Measurements from ENCODE around the gene NCKAP1.
"Not testable (repeated sequence)": the region's sequence is repeated elsewhere in the genome, so short reads cannot be mapped to it uniquely, and the experiment has no call there.

Gene NCKAP1

DNA sequence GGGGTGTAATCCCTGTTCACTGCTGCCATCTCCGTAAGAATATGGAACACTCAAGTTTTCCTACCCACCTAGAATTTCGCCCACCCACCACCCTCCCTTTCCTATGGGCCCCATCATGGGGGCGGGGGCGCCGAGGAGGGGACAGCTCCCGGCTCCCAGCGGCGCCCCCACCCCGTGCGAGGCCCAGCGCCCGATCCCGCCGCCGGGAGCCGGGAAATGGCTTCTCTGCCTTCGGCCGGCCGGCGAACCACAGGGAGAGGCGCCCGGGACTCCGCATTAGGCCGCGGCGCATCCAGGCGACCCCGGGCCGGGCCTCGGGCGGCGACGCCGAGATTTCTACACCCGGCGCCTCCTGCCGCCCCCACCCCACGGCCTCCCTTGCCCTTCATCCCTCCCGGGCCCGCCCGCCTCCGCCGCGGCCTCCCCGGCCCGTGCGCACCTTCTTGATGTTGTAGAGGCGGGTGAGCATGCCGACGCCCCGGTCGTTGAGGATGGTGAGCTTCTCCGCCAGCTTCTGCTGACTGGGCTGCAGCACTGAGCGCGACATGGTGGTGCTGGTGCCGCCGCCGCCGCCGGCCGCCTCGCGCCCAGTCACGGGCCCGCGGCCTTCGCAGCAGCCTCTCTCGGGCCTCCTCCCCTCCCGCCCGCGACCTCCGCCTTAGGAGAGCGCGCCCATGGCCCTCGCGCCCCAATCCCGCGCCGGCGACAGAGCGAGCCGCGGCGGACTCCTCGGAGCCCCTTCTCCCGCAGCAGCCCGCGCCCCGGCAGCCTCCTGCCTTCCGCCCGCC lies 510 bp downstream of the NCKAP1 start:
- peak in 1 of 2 donors; percentile 12 for DNase-seq (ENCODE audit: low read depth in 1 of 2, low spot score in 1 of 2)

DNA sequence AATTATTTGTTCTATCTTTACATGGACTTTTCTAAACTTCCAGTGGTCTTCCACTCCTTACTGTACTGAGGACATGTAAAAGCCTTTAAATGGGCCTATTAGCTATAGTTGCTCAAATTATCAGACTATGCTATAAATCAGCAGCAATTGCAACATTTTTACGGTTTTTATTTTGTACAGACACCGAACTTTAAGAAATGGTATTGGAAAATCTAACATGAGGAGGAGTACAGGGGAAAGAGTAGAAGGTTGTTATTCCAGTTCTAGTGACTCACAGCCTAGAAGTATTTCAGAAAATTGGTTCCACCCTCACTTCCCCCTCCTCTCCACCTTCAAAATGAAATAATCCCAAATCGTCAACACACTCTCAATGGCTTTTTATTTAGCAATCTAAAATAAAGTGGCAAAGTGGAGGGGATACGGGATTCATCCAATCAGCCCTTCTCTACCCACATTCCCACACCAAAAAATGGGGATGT lies 1.1 kb downstream of the NCKAP1 start:
- DNase-seq (ENCODE audit: low read depth in 1 of 2, low spot score in 1 of 2): no peak

DNA sequence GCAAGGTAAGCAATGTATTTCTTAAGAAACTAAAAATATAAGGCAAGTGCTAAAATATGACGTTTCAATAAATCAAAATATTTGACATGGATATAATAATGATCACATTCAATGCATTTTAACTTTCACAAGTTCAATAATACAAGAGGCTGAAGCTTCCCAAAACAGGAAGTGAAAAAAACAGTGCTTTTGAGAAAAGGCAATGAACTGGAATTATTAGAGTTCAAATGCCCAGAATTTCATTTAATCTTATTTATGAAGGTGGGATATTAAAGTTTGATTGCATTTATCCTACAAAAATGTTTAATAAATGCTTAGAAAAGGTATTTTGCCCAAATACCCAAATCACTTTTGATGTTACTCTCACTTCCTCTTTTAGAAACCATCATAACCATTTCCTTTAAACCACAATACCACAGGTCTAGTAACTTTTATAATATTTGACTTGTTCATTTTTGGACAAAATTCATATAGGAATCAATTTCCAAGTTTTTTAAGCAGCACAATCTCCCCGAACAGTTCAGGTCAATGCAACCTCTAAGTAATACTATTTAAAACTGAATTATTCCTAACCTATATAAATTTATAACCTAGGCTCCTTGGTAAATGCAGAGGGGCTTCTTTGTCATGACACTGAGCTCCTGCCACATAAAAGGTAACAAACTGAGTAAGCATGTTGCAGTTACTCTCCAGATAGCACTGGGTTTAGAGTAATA lies 2.1 kb downstream of the NCKAP1 start:
- no peak for DNase-seq (ENCODE audit: low read depth in 1 of 2, low spot score in 1 of 2)

DNA sequence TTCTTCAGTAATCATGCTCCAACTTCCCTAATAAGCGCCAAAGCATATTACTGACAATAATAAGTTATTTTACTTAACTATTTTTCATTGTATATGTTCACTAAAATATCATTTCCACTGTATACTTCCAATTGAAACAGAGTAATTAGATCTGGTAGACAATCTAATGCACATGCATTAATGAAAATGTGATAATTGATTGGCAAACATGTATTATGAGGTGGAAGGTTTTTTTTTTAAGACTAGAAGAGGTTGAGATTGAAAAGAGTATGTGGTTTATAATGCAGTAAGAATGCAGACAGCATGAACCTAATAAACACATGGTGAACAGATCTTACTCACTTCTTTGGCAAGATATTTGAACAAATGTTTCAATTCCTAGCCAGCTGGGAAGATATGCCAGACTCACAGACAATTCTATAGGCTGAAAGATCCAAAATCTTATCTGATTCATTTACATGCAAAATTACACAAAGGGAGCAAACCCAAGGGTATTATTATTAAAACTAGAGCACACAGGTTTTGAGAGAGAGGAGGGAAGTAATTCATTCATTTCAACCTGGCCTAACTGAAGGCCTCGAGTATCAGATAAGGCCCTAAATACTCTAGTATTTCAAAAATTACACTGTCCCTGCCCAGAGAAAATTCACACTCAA lies 2.8 kb downstream of the NCKAP1 start:
- no peak for DNase-seq (ENCODE audit: low read depth in 1 of 2, low spot score in 1 of 2)

DNA sequence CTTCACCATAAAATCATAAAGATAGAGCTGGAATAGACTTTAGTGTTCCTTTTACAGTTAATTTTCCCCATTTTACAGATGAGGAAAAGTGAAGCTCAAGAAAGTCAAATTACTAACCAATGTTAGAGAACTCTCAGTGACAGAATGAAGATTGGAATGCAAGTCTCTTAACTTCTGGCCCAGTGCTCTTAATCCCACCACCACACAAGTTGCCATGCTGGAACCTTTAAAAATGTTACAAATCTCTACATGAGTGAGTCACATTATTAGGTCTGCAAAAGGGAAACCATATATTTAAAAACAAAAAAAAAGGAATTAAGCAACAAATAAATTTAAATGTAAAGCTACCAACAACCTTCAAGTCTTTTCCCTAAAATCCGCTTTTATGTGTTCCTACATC lies 3.5 kb downstream of the NCKAP1 start:
- no peak for DNase-seq (ENCODE audit: low read depth in 1 of 2, low spot score in 1 of 2)

DNA sequence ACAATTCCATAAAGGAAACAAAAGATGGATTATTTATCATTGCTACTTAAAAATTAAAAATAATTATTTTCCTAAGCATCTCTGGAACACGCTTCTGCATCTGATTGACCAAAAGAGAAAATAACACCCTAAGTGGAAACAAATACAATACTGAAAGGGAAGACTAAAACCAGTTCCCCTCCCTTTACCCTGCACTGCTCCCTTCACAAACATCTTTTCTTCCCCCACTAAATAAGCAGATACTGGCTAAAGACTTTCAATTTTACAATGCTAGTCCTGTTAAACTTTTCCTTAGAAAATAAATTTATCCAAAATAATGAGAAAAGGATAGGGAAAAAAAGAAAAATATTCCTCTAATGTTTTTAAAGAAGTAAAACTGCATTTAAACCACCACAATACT lies 4.3 kb downstream of the NCKAP1 start:
- no peak for DNase-seq (ENCODE audit: low read depth in 1 of 2, low spot score in 1 of 2)

DNA sequence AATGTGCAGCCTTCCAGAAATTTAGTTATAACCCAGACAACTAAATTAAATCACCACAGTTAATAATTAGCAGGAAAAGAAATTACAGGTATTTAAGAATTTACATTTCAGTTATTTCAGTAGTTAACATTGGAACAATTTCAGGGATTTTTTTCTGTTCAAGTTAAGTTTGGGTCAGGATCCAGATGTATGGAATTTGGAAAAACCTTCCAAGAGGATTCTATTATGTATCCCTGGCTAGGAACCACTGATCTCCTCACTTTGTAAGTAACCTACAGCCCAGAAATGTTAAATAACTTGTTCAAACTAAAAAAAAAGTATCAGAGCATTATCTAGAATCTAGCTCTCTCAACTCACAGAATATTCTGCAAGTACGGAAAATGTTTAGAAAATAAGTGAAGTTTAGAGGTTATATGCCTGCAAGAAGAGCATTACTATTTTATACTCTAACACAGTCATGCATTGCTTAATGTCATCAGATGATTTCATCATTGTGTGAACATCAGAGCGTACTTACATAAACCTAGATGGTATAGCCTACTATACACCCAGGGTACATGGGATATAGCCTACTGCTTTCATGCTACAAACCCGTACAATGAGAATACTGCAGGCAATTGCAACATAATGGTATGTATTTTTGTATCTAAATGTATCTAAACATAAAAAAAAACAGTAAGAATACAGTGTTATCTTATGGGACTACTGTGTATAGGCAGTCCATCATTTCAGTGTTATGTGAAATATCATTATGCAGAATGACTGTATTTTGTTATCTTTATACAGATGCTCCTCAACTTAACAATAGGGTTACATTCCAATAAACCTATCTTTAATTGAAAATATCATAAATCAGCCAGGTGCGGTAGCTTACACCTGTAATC lies 6.1 kb downstream of the NCKAP1 start:
- DNase-seq (ENCODE audit: low read depth in 1 of 2, low spot score in 1 of 2): no peak

DNA sequence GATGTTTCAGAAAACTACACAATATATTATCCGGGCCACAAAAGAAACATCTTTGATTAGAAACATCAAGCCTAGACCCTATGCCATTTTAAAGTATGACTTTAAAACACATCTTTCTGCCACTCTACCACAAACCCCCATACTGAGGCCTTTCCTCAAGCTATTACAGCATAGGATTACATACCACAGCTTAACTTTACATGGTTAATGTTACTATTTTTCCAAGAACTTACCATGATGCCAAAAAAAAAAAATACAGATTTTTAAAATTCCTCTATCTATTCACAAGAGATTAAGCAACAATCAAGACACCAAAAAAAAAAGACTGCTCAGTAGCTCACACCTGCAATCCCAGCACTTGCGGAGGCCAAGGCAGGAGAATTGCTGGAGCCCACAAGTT lies 9.0 kb downstream of the NCKAP1 start:
- no peak for DNase-seq (ENCODE audit: low read depth in 1 of 2, low spot score in 1 of 2)

DNA sequence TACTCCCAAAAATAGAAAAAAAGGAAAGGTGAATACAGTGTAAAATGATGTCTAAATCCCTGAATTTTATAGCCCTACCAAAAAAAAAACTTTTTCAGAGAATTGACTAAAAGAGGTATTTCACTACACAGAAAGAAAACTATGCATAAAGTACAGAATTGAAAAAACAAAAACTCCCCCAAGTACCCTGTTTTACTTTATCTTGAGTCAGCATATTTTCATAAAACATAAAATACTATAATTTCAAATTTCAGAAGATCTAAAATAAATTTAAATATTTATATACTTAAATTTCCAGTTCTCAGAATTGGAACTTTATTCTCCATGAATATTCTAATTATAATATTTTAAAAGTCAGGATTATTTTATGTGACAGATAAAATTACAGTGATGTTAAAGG lies 10.1 kb downstream of the NCKAP1 start:
- DNase-seq (ENCODE audit: low read depth in 1 of 2, low spot score in 1 of 2): no peak

DNA sequence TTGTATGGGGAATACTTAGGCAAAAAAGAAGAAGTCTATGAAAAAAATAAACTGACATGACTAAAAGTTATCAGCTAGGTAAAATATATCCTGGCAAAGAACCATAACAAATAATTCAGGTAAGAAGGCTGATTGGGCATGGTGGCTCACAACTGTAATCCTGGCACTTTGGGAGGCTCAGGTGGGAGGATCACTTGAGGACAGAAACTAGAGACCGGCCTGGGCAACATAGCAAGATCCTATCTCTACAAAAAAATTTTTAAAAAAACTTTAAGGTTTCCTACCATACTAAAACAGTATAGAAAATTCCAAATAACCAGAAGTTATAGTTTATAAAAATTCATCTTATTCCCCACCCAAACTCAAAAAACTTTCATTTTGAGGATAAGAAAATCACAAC lies 10.8 kb downstream of the NCKAP1 start:
- no peak for DNase-seq (ENCODE audit: low read depth in 1 of 2, low spot score in 1 of 2)

DNA sequence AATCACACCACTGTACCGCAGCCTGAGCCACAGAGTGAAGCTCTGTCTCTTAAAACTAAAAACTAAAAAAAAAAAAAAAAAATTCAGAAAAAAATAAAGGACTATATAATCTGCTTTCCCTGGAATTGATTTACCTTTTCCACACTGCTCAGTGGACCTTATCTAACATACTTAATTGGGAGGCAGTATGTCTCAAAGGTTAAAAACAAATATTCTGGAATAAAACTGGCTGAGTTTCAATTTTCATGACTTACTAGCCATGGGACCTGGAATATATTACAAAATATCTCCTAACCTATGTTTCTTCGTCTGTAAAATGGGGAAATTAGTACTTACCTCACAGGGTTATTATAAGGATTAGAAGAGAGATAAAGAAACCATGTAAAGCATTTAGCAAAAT lies 11.8 kb downstream of the NCKAP1 start:
- no peak for DNase-seq (ENCODE audit: low read depth in 1 of 2, low spot score in 1 of 2)

DNA sequence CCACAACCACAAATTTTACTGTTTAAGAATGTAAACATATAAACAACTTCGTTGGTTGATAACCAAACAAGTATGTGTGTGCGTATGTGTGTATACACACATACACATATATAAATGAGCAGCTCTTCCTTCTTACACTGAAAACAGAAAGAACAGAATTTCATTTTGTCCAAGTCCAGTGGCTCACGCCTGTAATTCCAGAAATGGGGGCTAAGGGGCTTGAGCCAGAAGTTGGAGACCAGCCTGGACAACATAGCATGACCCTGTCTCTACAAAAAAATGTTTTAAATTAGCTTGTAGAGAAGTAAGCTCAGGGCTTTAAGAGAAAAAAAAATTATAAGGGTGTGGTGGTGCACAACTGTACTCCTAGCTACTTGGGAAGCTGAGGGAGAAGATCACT lies 12.3 kb downstream of the NCKAP1 start:
- no peak for DNase-seq (ENCODE audit: low read depth in 1 of 2, low spot score in 1 of 2)

DNA sequence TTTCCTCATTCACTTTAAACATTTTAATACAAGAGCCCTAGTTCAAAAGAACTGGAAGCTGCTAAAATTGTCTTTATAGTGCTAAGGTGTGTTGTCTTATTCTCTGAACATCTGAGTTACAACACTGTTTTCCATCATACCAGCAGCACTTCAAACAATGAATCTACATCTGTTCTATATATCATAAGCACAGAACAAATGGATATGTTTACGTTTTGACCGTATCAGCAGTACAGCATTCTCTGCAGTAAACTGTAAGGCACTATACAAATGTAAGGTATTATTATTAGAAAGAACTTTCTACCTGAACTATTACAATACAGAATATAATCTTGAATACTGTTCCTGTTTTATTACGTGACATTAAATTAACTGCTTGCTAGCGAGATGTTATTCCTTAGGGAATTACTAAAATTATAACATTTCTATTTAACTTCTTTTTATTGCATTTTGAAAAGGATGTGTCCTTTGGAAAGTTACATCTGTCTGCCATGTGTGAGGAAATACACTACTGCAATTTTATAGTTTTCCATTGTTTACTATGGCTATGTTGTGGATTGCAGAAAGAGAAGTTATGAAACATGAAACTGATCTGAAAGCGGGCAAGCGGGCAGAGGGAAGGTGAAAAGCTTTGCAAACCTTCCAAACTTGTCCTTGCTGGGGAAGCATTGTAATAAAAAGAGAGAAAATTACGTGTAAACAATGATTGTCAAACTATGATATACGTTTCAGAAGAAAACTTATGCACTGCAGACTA lies 13.7 kb downstream of the NCKAP1 start:
- no peak for DNase-seq (ENCODE audit: low read depth in 1 of 2, low spot score in 1 of 2)

DNA sequence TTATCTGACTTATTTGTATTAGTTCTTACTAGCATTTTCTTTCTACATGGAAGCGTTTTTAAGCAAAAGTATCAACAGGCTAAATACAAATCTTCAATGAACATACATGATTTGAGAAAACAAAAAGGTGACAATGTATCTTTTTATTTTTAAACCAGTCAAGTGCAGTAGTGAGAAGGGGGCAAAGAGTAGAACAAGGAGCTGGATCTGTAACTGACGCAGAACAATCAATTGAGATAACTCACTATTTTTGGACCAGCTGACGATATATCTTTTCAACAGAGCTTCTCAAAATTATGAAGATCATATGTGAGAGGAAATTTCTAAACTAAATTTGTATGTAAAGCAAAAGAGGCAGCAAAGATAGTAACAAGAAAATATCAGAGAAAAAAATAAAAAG lies 15.5 kb downstream of the NCKAP1 start:
- DNase-seq (ENCODE audit: low read depth in 1 of 2, low spot score in 1 of 2): no peak

DNA sequence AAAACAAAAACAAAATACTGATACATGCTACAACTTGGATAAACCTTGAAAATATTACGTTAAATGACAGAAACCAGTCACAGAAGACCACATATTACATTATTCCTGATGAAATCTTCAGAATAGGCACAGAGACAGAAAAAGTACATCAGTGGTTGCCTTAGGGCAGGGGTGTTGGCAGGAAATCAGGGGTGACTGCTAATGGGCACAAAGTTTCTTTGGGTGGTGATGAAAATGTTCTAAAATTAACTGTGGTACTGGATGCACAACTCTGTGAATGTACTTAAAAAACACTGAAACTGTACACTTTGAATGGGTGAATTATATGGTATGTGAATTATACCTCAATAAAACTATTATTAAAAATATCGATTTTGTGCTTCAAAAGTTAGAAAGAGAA lies 16.6 kb downstream of the NCKAP1 start:
- no peak for DNase-seq (ENCODE audit: low read depth in 1 of 2, low spot score in 1 of 2)

DNA sequence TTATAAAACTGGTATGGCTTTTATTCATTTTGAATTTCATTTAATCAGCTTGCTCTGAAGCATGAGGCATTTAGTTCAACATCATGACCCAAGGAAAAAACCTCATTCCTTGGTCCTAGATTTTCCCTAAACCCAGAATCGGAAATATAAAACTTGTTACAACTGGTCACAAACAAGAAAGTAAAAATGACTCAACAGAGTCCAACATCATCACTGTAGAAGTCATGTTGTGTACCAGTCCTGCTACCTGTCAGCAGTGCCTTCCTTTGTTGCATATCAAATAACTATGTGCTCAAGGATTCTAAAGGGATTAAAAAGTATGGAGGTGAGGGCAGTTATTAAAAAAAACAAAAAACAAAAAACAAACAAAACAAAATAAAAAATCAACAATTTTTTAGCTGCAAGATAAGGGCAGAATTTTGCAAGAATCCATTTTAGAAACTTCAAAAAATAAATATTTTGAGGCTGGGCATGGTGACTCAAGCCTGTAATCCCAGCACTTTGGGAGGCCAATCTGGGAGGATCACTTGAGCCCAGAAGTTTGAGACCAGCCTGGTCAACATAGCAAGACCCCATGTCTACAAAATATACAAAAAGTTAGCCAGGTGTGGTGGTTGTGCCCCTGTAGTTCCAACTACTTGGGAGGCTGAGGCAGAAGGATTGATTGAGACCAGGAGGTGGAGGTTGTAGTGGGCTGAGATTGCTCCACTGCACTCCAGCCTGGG lies 18.4 kb downstream of the NCKAP1 start:
- DNase-seq (ENCODE audit: low read depth in 1 of 2, low spot score in 1 of 2): no peak

DNA sequence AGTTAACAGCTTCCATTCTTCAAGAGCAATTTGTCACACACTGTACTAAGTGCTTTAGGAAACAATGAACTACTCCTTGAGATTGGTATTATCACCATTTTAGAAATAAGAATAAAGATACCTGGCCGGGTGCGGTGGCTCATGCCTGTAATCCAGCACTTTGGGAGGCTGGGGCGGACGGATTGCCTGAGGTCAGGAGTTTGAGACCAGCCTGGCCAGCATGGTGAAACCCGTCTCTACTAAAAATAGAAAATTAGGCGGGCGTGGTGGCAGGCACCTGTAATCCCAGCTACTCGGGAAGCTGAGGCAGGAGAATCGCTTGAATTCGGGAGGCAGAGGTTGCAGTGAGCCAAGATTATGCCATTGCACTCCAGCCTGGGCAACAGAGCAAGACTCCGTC lies 20.4 kb downstream of the NCKAP1 start:
- not testable (repeated sequence) for DNase-seq (ENCODE audit: low read depth in 1 of 2, low spot score in 1 of 2)

DNA sequence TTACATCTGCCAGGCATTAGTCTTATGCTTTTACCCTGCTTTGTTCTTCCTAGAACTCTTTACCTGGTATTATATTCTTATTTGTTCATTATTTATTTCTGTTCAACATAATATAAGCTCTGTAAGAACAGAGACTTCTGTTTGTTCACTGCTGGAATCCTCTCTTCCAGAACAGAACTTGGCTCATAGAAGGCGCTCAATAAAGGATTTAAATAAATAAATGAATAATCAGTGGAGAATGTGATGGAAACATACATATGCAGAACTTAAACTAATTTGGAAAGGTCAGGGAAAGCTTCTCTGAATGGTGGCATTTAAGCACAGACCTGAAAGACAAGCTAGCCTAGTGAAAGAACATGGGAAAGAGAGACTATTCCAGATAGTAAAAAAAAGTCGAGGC lies 24.3 kb downstream of the NCKAP1 start:
- DNase-seq (ENCODE audit: low read depth in 1 of 2, low spot score in 1 of 2): no peak

DNA sequence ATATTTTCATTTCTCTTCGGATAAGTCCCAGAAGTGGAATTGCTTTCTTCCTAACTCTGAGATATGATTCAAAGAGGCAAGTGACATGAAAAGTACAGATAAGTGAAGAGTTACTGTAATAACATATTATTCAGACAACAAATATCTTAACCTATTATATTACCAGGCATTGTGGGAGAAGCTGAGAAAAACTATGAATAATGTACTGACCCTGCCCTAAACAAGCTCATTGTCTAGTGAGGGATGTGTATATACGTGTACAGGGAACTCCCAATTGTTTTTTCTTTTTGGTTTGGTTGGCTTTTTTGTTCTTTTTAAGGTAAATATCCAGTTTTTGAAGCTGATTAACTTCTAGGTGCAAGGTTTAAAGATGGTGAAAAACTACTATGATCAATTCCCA lies 26.5 kb downstream of the NCKAP1 start:
- no peak for DNase-seq (ENCODE audit: low read depth in 1 of 2, low spot score in 1 of 2)

DNA sequence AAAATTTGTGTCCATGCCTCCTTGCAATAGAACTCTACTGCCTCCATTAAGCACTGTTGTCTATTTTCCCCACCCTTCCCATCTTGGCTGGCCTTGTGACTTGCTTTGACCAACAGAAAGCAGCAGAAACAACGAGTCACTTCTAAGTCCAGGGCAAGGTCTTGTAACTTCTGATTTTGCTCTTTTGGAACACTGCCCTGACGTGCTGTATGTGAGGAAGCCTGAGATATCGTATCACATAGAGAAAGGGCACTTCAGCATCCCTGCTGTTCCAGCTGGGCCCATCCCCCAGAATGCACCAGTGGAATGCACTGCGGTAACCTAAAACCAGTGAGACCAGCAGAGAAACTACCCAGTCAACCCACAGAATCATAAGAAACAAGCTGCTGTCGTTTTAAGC lies 28.1 kb downstream of the NCKAP1 start:
- no peak for DNase-seq (ENCODE audit: low read depth in 1 of 2, low spot score in 1 of 2)

Measured in activated T-helper 1 cell treated with anti-CD3 and anti-CD28 coated beads, Interleukin-2, amount 50 U/mL, for 16 hours (primary cell).